D341Med (cell line): ENCODE data around the gene IMMP1L.
A peak's percentile ranks its signal among the peaks of the same experiment; 100 is the strongest.

Experiments
- DNase-seq: peaks from one replicate; pipeline ENCODE4 v3.0.0; 2012; ENCODE audit warnings: low spot score

Gene IMMP1L

GRCh38 chr11:31474083-31474482, 35.3 kb downstream of the IMMP1L start:
- DNase-seq = no peak

DNA sequence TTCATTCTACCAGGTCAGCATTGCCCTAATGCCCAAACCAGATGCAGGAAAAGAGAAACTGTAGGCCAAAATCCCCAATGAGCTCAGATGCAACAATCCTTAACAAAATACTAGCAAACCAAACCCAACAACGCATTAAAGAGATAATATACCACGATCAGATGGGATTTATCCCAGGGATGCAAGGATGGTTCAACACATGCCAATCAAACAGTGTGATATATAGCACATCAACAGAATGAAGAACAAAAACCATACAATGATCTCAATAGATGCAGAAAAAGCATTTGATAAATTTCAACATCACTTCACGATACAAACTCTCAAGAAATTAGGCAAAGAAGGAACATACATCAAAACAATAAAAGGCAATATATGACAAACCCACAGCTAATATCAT, 45.0 kb downstream of the IMMP1L start:
- no peak for DNase-seq

GRCh38 chr11:31455177-31455576, 54.2 kb downstream of the IMMP1L start:
- no peak for DNase-seq

- no peak for DNase-seq
Measured at GRCh38 chr11:31450841-31451240, 58.6 kb downstream of the IMMP1L start.

DNA sequence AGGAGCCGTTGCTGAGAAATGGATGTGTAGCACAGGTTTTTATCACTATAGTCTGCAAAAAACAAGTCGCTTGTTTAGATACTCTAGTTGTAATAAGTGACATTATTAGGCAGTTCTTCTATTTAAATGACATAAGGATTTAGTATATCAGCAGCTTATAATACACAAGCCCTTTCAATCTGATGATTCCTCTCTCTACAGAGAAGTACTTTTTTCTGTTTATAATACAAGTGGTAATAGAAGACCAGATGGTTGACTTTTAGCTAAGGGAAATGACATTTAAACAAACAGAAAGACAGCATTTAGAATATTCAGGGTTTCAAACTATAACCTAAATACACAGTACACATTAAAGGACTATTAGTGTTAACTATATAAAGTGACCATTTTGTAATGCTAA, 60.4 kb downstream of the IMMP1L start:
- no peak for DNase-seq

- DNase-seq = no peak
Measured at GRCh38 chr11:31445621-31446020, 63.8 kb downstream of the IMMP1L start.

DNA sequence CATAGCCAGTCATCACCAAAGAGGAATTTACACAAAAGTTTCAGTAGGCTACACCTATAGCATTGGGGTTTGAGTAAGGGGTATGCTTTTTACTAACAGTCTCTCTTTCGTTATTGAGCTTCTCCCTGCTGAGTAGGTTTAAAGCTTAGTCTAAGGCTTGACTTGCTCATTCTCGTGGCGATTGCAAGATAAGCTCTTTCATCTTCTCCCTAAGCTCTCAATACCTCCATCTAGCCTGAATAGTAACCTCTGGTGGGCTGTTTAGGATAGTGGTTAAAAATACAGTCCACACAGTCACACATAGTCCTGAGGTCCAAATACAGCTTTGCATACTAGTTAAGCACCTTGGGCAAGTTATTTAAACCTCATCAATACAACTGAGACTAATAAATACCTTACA, 65.6 kb downstream of the IMMP1L start:
- DNase-seq = no peak

- no peak for DNase-seq
Measured at GRCh38 chr11:31442086-31442485, 67.3 kb downstream of the IMMP1L start.

DNA sequence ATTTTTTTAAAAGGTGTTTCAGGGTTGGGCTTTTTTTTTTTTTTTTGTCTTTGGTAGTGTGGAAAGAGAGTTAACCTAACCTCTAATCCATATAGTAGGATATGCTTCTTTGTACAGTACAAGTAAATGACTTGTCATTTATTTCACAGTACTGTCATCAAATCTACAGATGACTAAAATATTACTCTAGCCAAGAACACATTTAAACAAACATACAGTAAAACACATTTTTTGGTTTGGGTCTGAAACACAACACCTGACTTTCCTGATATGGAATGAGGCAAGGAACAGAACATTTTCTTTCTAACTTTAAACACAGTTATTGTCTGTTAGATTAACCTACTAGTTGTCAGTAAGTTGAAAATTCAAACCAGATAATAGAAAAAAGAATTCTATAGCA, 68.1 kb downstream of the IMMP1L start:
- DNase-seq = no peak

DNA sequence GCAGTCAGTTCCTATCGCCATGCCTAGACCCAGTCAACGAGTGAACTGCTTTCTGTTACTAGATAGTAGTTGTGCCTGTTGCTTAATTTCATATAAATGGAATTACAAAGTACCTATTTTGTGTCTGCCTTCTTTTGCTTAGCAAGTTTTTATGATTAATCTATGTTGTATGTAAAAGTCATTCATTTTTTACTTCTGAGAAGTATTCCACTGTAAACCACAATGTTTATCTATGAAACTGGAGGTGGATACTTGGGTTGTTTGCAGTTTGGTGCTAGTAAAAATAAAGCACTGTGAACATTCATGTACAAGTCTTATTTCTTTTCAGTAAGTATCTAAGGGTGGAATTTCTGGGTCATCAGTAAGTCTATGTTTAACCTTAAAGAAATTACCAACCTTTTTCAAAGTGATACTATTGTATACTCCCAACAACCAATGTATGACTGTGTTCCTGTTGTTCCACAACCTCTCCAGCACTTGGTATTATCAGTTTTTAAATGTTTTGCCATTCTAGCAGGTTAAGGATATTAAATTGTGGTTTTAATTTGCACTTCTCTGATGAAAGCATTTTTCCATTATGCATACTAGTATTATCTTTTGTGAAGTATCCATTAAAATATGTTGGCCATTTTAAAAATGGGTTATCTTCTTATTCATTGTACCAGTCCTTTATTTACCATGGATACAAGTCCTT, 71.5 kb downstream of the IMMP1L start:
- no peak for DNase-seq

DNA sequence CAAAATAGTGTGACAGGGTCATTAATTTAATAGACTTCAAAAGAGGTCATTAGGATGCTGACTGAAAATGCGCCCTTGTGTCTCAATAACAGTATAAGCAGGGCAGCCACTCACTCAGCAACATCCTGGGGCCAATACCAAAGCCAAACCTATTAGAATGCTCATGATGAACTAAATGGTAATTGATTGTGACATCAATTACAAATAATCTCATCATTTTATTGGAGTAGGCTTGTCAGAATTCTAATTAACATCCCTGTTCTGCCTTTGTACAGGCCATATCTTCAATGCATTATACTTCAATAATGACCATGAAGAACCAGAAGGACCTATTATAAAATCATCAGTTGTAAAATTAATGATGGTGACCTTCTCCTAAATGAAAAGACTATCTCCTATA, 75.6 kb downstream of the IMMP1L start:
- no peak for DNase-seq

DNA sequence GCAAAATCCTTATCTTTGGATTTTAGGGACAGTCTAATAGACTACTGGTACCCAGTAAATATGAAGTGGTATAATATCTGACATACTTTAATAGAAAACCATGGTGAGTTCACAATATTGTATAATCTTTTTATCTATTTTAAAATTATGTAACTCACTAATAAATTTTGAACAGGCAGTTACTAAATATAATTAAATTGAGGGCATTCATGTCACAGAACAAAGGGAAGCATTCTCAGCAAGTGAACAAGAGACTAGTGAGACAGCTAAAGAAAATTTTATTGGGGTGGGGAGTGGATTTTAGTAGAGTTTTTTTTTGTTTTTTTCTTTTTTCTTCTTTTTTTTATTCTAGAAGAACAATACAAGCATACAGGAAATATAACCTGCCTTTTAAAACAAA, 84.8 kb downstream of the IMMP1L start:
- no peak for DNase-seq

DNA sequence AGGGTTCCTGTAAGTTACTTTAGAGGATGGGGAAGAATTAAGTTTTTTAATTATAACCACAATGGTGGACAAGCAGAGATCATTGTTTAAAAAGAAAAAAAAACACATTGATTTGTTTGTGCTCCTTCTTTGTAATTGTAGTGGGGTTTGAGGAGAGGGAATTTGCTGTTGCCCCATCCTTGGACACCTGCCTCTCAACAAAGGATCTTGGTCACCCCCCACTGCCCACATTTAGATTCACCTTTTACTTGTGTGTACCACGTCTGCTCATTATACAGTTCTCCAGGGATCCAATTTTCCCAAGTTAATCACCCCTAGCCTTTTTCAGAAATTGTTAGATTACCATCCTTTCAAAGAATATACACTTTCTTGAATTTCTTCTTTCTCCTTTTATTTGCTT, 86.7 kb downstream of the IMMP1L start:
- DNase-seq = no peak

DNA sequence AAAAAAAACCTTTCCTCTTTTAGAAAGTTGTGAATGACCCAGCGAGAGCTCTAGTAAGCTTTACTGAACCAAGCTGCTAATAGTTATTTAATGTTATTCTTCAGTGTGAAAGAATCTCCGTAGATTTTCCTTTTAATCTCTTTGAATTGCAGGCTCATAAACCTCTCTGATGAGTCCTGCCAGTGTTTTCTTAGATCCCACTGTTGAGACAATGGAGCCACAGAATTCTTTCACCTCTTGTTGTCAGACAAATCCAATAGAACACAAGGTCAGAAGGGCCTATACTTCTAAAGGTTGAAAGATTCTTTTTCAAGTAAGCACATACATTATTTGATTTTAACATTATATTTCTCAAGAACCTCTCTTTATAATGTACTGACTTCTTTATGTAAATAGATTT, 87.6 kb downstream of the IMMP1L start:
- DNase-seq = no peak

DNA sequence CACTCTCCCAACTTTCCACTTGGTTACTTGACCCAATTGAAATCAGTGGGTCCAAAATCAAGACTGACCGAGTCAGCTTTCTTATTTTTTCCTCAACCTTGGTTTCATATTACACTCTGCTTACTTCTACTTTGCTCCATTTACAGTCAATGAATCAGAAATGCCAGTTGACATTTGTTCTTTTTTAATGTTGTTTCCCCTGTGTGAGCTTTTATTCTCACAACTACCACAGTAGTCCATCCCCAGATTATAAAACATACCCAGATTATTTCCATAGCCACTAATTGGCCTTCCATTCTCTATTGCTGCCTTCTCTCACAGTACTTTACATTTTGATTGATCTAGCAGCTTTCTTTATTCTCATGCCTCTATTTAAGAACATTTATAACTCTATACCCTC, 89.8 kb downstream of the IMMP1L start:
- no peak for DNase-seq

- DNase-seq = no peak
Measured at GRCh38 chr11:31419138-31419537, 90.3 kb downstream of the IMMP1L start.

- DNase-seq = no peak
Measured at GRCh38 chr11:31417816-31418215, 91.6 kb downstream of the IMMP1L start.

GRCh38 chr11:31417357-31417756, 92.1 kb downstream of the IMMP1L start:
- no peak for DNase-seq

DNA sequence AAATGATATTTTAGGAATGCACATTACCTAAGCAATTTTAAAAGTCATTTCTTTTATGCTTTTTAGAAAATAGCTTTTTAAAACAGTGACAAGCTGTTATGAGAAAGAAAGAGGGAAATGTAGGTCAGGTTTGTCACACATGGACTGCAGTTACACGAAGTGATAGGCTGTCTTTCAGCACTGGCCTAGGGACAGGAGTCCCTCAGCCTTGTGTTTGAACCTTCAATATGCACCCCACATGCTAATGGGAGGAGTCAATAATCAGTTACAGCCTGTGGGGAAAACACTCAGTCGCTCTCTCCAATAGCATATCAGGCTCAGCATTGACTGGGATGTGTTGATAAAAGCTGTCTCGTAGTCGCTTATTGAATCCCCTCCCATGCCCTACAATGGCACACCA, 94.0 kb downstream of the IMMP1L start:
- DNase-seq = no peak

DNA sequence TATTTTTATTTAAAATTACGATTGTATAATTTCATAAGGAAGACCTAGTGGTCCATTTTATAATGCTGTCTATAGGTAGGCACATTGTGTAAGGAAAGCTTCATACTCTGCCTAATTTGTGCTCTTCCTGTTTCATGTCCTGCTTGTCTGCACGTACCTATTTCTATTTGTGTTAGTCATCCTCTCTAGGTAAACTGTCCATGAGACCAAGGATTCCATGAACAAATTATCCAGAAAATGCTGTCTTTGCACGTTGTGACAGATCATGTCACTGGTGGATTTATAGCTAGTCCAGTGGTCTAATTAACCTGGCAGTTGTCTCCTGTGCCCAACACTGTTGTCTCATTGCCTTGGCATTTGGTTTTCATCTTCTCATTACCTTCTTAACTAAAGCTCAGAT, 95.1 kb downstream of the IMMP1L start:
- DNase-seq = no peak

DNA sequence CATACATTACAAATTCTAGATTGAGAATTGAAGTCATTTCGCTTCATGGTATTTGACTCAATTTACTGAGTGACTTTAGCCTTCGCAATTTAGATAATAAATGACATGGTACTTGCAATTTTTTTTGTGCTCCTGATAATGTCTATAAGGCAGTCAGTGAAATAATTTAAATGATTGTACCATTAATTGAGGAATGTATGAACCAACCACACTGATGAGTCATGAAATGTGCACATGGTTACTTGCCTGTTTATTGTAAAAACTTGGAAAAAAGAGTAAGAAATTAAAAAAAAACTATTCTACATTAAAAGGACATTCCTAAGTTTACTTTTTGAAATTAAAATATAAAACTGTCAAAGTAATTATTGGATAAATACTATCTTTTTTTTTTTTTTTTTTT, 96.5 kb downstream of the IMMP1L start:
- no peak for DNase-seq

DNA sequence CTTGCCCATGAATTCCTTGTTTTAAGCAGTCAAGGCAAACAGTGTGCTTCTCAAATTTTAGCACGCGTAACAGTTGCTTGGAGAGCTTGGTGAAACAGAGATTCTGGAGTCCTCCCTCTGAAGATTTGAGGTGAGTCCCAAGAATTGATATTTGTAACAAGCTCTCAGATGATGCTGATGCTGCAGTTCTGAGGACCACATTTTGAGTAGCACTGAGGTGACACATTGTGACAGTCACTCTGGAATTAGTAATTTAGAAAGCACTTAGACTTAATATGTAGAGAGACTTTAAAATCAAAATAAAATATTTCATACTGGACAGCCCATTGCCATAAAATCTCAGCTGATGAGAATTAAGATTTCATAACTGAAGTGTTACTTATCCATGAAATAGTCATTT, 101.2 kb downstream of the IMMP1L start:
- DNase-seq = no peak

DNA sequence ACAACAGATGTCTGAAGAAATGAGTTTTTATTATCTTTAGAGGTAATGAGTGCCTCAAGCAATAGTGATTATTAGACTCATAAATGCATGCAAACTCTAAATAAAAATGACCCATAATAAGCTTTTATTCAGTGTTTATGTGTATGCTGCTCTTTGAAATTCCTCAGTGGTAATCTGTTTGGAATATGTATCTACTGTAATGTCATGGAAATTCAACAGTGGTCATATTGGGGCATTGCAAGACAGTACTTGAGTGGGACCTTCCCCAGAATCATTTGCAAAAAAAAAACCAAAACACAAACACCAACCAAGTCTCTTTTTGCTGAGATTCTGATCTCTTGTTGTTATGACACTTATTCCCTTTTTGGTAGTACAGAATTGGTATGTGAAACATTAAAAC, 104.8 kb downstream of the IMMP1L start:
- no peak for DNase-seq

DNA sequence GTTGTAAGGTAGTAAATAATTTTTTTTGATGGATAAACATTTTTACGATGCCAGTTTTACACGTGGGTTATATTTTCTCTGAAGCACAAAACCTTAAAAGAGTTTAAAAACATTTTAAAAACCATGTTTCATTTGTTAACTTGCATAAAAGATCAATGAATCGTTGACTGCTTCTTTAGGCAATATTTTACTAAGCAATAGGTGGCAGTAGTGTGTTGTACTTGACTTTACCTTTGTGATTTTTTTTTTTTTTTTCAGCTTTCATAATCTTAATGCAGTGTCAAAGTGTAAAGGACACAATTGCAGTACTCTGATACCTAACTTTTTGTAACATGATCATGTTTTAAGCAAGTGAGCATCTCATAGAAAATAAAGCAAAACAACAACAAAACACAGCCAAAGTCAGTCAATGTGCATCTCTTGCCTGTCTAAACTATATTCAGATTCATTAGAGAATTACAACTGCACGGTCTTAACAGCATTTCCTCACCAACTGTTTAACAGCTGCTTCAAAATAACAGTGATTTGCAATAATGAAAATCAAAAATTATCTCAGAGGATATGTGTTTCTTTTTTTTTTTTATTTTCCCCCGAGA, 112.1 kb downstream of the IMMP1L start:
- DNase-seq = peak; percentile 18
